Fibroblast of villous mesenchyme (primary cell): ENCODE results near the gene SLC9C1. TPM values are rescaled to one million over a fixed set of nuclear protein-coding genes. Genes with fewer than 3 reads are reported as not detected.
"Not testable (repeated sequence)": the region's sequence is repeated elsewhere in the genome, so short reads cannot be mapped to it uniquely, and the experiment has no call there.

Experiments
- DNase-seq: peaks from one replicate; pipeline ENCODE4 v3.0.0-alpha.2; 2010; ENCODE audit warnings: low read depth
- H3K4me3 ChIP-seq: 2 replicates; pipeline ENCODE4 v1.5.1; 2011; ENCODE audit warnings: low read depth, mild to moderate bottlenecking, low read length
- CTCF ChIP-seq: IDR thresholded peaks from 2 replicates; pipeline ENCODE4 v1.5.1; 2012; ENCODE audit warnings: low read depth, mild to moderate bottlenecking, low read length; ENCODE audit not compliant: insufficient read depth
- total RNA-seq: library from RNA; depleted of rRNA; stranded (reverse); fragments of >200 nt; gene quantifications from 2 replicates; pipeline ENCODE4 v1.2.3, GENCODE V29; 2012

Gene SLC9C1
- total RNA-seq, 1 donor: not detected

GRCh38 chr3:112200317-112200666 lies 93.7 kb downstream of the SLC9C1 start:
- TF ChIP-seq CTCF: no peak
- H3K4me3 ChIP-seq: no peak overlapping the region
- DNase-seq: no peak

GRCh38 chr3:112199622-112200316 lies 94.2 kb downstream of the SLC9C1 start:
- DNase-seq: no peak
- no peak overlapping the region for H3K4me3 ChIP-seq
- TF ChIP-seq CTCF: no peak

GRCh38 chr3:112197131-112197530 lies 96.9 kb downstream of the SLC9C1 start:
- no peak for DNase-seq
- no peak overlapping the region for H3K4me3 ChIP-seq
- TF ChIP-seq CTCF: no peak

- DNase-seq: no peak
- no peak overlapping the region for H3K4me3 ChIP-seq
- TF ChIP-seq CTCF: no peak
Measured at GRCh38 chr3:112187300-112187699, 106.7 kb downstream of the SLC9C1 start.

- not testable (repeated sequence) for DNase-seq, H3K4me3 ChIP-seq
Measured at GRCh38 chr3:112185423-112186035, 108.5 kb downstream of the SLC9C1 start.

GRCh38 chr3:112175646-112176045 lies 118.4 kb downstream of the SLC9C1 start:
- no peak for TF ChIP-seq CTCF
- no peak for DNase-seq
- H3K4me3 ChIP-seq: no peak overlapping the region

GRCh38 chr3:112175037-112175436 lies 119.0 kb downstream of the SLC9C1 start:
- no peak for DNase-seq
- H3K4me3 ChIP-seq: no peak overlapping the region
- no peak for TF ChIP-seq CTCF
